Measurements from ENCODE around the gene GAN. TPM values are rescaled to one million over a fixed set of nuclear protein-coding genes. Genes with fewer than 3 reads are reported as not detected.

GAN gene
- total and polyA plus RNA-seq, 2 experiments from 2014 or later, result 1.6 to 5.7 TPM

- Histone ChIP-seq H3K4me2 (ENCODE audit: unreplicated experiment) (no peak overlapping the region), H3K27ac (no peak overlapping the region), H3K4me1 (ENCODE audit: insufficient read depth) (peaks cover 13% of the 10 kb centered on the region), H3F3A (ENCODE audit: insufficient read depth) (peaks cover 13% of the 10 kb centered on the region; the same call in 1 of the 2 replicates), H3K27me3 (replicated peaks; ENCODE audit: insufficient read depth) (no peaks in the 10 kb centered on the region), H3K79me2 (ENCODE audit: insufficient read depth) (no peaks in the 10 kb centered on the region), H3K36me3 (ENCODE audit: low read depth) (no peaks in the 10 kb centered on the region), H4K20me1 (ENCODE audit: insufficient read depth) (no peaks in the 10 kb centered on the region), H3K4me3 (no peak overlapping the region), H3K9me3 (ENCODE audit: low read depth) (no peaks in the 10 kb centered on the region), H2AFZ (no peak overlapping the region), H3K9me2 (ENCODE audit: insufficient read depth) (no peaks in the 10 kb centered on the region), H3K9ac (no peak overlapping the region)
- no peak for DNase-seq
- in situ Hi-C loops (cut with MboI), result no loop called here
- 79 to 81% methylated on average over 6 of the region's 6 CpGs for WGBS, 2 experiments (ENCODE audit: low coverage in 1 of 2, low lambda C conversion rate in 2 of 2, missing lambda C conversion rate in 2 of 2)
- TF ChIP-seq EZH2phosphoT487 (IDR thresholded peaks at IDR 0.05; ENCODE audit: insufficient read depth, low read depth) (no peak), EZH2 (IDR thresholded peaks at IDR 0.05; ENCODE audit: insufficient read depth, poor library complexity, severe bottlenecking) (no peak)
Observed at GRCh38 chr16:81427219-81427618, 112.5 kb downstream of the GAN start.

GRCh38 chr16:81429045-81429521 is 114.3 kb downstream of the GAN start:
- TF ChIP-seq EZH2 (IDR thresholded peaks at IDR 0.05; ENCODE audit: insufficient read depth, poor library complexity, severe bottlenecking), result no peak
- TF ChIP-seq EZH2phosphoT487 (IDR thresholded peaks at IDR 0.05; ENCODE audit: insufficient read depth, low read depth), result no peak
- DNase-seq, result peak; percentile 69
- 31 to 34% methylated on average over 3 of the region's 3 CpGs for WGBS, 2 experiments (ENCODE audit: low coverage in 1 of 2, low lambda C conversion rate in 2 of 2, missing lambda C conversion rate in 2 of 2)

GRCh38 chr16:81431554-81432353 is 117.0 kb downstream of the GAN start:
- peak overlapping the region; percentile 28; the same call in 1 of the 2 replicates for H3K4me3 ChIP-seq
- H3K27me3 ChIP-seq (replicated peaks; ENCODE audit: insufficient read depth), result no peaks in the 10 kb centered on the region
- in situ Hi-C loops (cut with MboI), result no loop called here
- H3K36me3 ChIP-seq (ENCODE audit: low read depth), result no peaks in the 10 kb centered on the region
- H4K20me1 ChIP-seq (ENCODE audit: insufficient read depth), result no peaks in the 10 kb centered on the region
- peak overlapping the region; percentile 89 for H3K27ac ChIP-seq
- H3K4me1 ChIP-seq (ENCODE audit: insufficient read depth), result peaks cover 15% of the 10 kb centered on the region
- 31 to 36% methylated on average over 23 of the region's 23 CpGs for WGBS, 2 experiments (ENCODE audit: low coverage in 1 of 2, low lambda C conversion rate in 2 of 2, missing lambda C conversion rate in 2 of 2)
- H2AFZ ChIP-seq, result peak overlapping the region; percentile 71
- H3K79me2 ChIP-seq (ENCODE audit: insufficient read depth), result no peaks in the 10 kb centered on the region
- DNase-seq, result peak; percentile 94
- TF ChIP-seq EZH2 (IDR thresholded peaks at IDR 0.05; ENCODE audit: insufficient read depth, poor library complexity, severe bottlenecking), result no peak
- no peak for TF ChIP-seq EZH2phosphoT487 (IDR thresholded peaks at IDR 0.05; ENCODE audit: insufficient read depth, low read depth)
- peak overlapping the region; percentile 69 for H3K9ac ChIP-seq
- H3K9me2 ChIP-seq (ENCODE audit: insufficient read depth), result no peaks in the 10 kb centered on the region
- peaks cover 13% of the 10 kb centered on the region; the same call in 1 of the 2 replicates for H3F3A ChIP-seq (ENCODE audit: insufficient read depth)
- peak overlapping the region; percentile 48 for H3K4me2 ChIP-seq (ENCODE audit: unreplicated experiment)
- H3K9me3 ChIP-seq (ENCODE audit: low read depth), result no peaks in the 10 kb centered on the region

More at GRCh38 chr16:81429045-81429521, 114.3 kb downstream of the GAN start:
- no peak overlapping the region for H2AFZ ChIP-seq
- peaks cover 13% of the 10 kb centered on the region; the same call in 1 of the 2 replicates for H3F3A ChIP-seq (ENCODE audit: insufficient read depth)
- no peaks in the 10 kb centered on the region for H3K27me3 ChIP-seq (replicated peaks; ENCODE audit: insufficient read depth)
- H3K9ac ChIP-seq, result no peak overlapping the region
- no peaks in the 10 kb centered on the region for H3K9me3 ChIP-seq (ENCODE audit: low read depth)
- H3K4me3 ChIP-seq, result no peak overlapping the region
- peaks cover 15% of the 10 kb centered on the region for H3K4me1 ChIP-seq (ENCODE audit: insufficient read depth)
- H3K4me2 ChIP-seq (ENCODE audit: unreplicated experiment), result no peak overlapping the region
- H3K9me2 ChIP-seq (ENCODE audit: insufficient read depth), result no peaks in the 10 kb centered on the region
- no peaks in the 10 kb centered on the region for H3K36me3 ChIP-seq (ENCODE audit: low read depth)
- no peak overlapping the region for H3K27ac ChIP-seq
- H4K20me1 ChIP-seq (ENCODE audit: insufficient read depth), result no peaks in the 10 kb centered on the region
- H3K79me2 ChIP-seq (ENCODE audit: insufficient read depth), result no peaks in the 10 kb centered on the region
- in situ Hi-C loops (cut with MboI), result no loop called here

GRCh38 chr16:81432937-81433557 is 118.3 kb downstream of the GAN start:
- peaks cover 13% of the 10 kb centered on the region; the same call in 1 of the 2 replicates for H3F3A ChIP-seq (ENCODE audit: insufficient read depth)
- H3K4me1 ChIP-seq (ENCODE audit: insufficient read depth), result peaks cover 15% of the 10 kb centered on the region
- no peaks in the 10 kb centered on the region for H4K20me1 ChIP-seq (ENCODE audit: insufficient read depth)
- no peaks in the 10 kb centered on the region for H3K79me2 ChIP-seq (ENCODE audit: insufficient read depth)
- H3K27me3 ChIP-seq (replicated peaks; ENCODE audit: insufficient read depth), result no peaks in the 10 kb centered on the region
- no peak for DNase-seq
- no peak for TF ChIP-seq EZH2phosphoT487 (IDR thresholded peaks at IDR 0.05; ENCODE audit: insufficient read depth, low read depth)
- no peak for TF ChIP-seq EZH2 (IDR thresholded peaks at IDR 0.05; ENCODE audit: insufficient read depth, poor library complexity, severe bottlenecking)
- no peaks in the 10 kb centered on the region for H3K9me3 ChIP-seq (ENCODE audit: low read depth)
- no peak overlapping the region for H3K9ac ChIP-seq
- WGBS, 2 experiments (ENCODE audit: low coverage in 1 of 2, low lambda C conversion rate in 2 of 2, missing lambda C conversion rate in 2 of 2), result 95 to 96% methylated on average over 14 of the region's 14 CpGs
- in situ Hi-C loops (cut with MboI), result no loop called here
- no peak overlapping the region for H2AFZ ChIP-seq
- no peaks in the 10 kb centered on the region for H3K9me2 ChIP-seq (ENCODE audit: insufficient read depth)
- no peak overlapping the region for H3K4me2 ChIP-seq (ENCODE audit: unreplicated experiment)
- H3K4me3 ChIP-seq, result no peak overlapping the region
- no peak overlapping the region for H3K27ac ChIP-seq
- H3K36me3 ChIP-seq (ENCODE audit: low read depth), result no peaks in the 10 kb centered on the region

Data from GM23248 (cell line).